Choroid plexus epithelial cell (primary cell): ENCODE measurements around the gene RUNX2.

Experiments
- DNase-seq: peaks from one replicate; pipeline ENCODE4 v3.0.0-alpha.2; 2010; ENCODE audit warnings: low read depth
- H3K4me3 ChIP-seq: 2 replicates; pipeline ENCODE4 v1.5.1; 2011; ENCODE audit warnings: low read depth, mild to moderate bottlenecking, control low read depth, low read length, moderate library complexity
- CTCF ChIP-seq: conservative IDR thresholded peaks from 2 replicates; pipeline ENCODE4 v1.5.1; 2011; ENCODE audit warnings: low read depth, mild to moderate bottlenecking, control low read depth, inconsistent platforms, low read length, moderate library complexity

RUNX2 gene

GRCh38 chr6:45535933-45536332 is 207.8 kb downstream of the RUNX2 start:
- DNase-seq = no peak
- no peak overlapping the region for H3K4me3 ChIP-seq

GRCh38 chr6:45537539-45537938 is 209.4 kb downstream of the RUNX2 start:
- H3K4me3 ChIP-seq = no peak overlapping the region
- TF ChIP-seq CTCF = no peak
- no peak for DNase-seq

More at GRCh38 chr6:45535933-45536332, 207.8 kb downstream of the RUNX2 start:
- TF ChIP-seq CTCF = no peak

GRCh38 chr6:45538641-45539547 is 210.8 kb downstream of the RUNX2 start:
- TF ChIP-seq CTCF = no peak
- DNase-seq = no peak
- H3K4me3 ChIP-seq = no peak overlapping the region

- DNase-seq = no peak
- no peak overlapping the region for H3K4me3 ChIP-seq
- no peak for TF ChIP-seq CTCF
Observed at GRCh38 chr6:45540375-45540920, 212.3 kb downstream of the RUNX2 start.

- H3K4me3 ChIP-seq = no peak overlapping the region
- no peak for TF ChIP-seq CTCF
- DNase-seq = no peak
Observed at GRCh38 chr6:45541934-45542333, 213.8 kb downstream of the RUNX2 start.

GRCh38 chr6:45543298-45544235 is 215.4 kb downstream of the RUNX2 start:
- no peak for TF ChIP-seq CTCF

More at GRCh38 chr6:45543298-45544235, 215.4 kb downstream of the RUNX2 start:
- H3K4me3 ChIP-seq = no peak overlapping the region
- DNase-seq = peak; percentile 55
